GM23338 (cell line): Measurements from ENCODE around the gene DDRGK1. TPM values are rescaled to one million over a fixed set of nuclear protein-coding genes. Genes with fewer than 3 reads are reported as not detected.
A peak's percentile ranks its signal among the peaks of the same experiment; 100 is the strongest.

Experiments
- ATAC-seq: fragments of 200-7000 bp; cut with Tn5 transposase; 3 replicates; pipeline ENCODE4 v1.9.1; 2020
- DNase-seq: peaks from one replicate; pipeline ENCODE4 v3.0.0-alpha.2; 2015; ENCODE audit warnings: low spot score
- H2AFZ ChIP-seq: fragments of 200-600 bp; sonication (generic); 2 replicates; pipeline ENCODE4 v1.8.0; 2016; ENCODE audit warnings: antibody characterized with exemption, mild to moderate bottlenecking, moderate library complexity
- H3F3A ChIP-seq: fragments of 200-600 bp; sonication (generic); replicated peaks from 2 replicates; pipeline ENCODE4 v1.8.0; 2017; ENCODE audit warnings: antibody characterized with exemption, mixed run types, low read depth
- H3K27ac ChIP-seq: fragments of 200-600 bp; sonication (generic); 2 replicates; pipeline ENCODE4 v1.6.1; 2016; ENCODE audit warnings: low read depth
- H3K27me3 ChIP-seq: fragments of 200-600 bp; sonication (generic); 2 replicates; pipeline ENCODE4 v1.8.0; 2016; ENCODE audit warnings: mild to moderate bottlenecking, mixed run types, moderate library complexity; ENCODE audit not compliant: insufficient read depth
- H3K36me3 ChIP-seq: fragments of 200-600 bp; sonication (generic); 2 replicates; pipeline ENCODE4 v1.8.0; 2016; ENCODE audit warnings: mild to moderate bottlenecking; ENCODE audit not compliant: insufficient read depth
- H3K4me1 ChIP-seq: fragments of 200-600 bp; sonication (generic); 2 replicates; pipeline ENCODE4 v1.8.0; 2016; ENCODE audit warnings: mild to moderate bottlenecking, moderate library complexity; ENCODE audit not compliant: insufficient read depth
- H3K4me2 ChIP-seq: fragments of 200-600 bp; sonication (generic); 2 replicates; pipeline ENCODE4 v1.7.1; 2017; ENCODE audit warnings: mixed run types
- H3K4me3 ChIP-seq: fragments of 200-600 bp; sonication (generic); 2 replicates; pipeline ENCODE4 v1.6.1; 2016; ENCODE audit warnings: mixed run types
- H3K79me2 ChIP-seq: fragments of 200-600 bp; sonication (generic); replicated peaks from 2 replicates; pipeline ENCODE4 v1.8.0; 2017; ENCODE audit warnings: mild to moderate bottlenecking; ENCODE audit not compliant: insufficient read depth
- H3K9me2 ChIP-seq: fragments of 200-600 bp; sonication (generic); 2 replicates; pipeline ENCODE4 v1.8.0; 2017; ENCODE audit not compliant: insufficient read depth
- H4K20me1 ChIP-seq: fragments of 200-600 bp; sonication (generic); replicated peaks from 2 replicates; pipeline ENCODE4 v1.8.0; 2017; ENCODE audit warnings: mild to moderate bottlenecking; ENCODE audit not compliant: insufficient read depth
- H3K27ac Mint-ChIP-seq: 2 replicates; pipeline ENCODE4 v1.8.0; 2020; ENCODE audit warnings: inconsistent platforms, mild to moderate bottlenecking, moderate library complexity, mixed read lengths
- H3K27me3 Mint-ChIP-seq: 3 replicates; pipeline ENCODE4 v1.8.0; 2022; ENCODE audit warnings: low read depth, mild to moderate bottlenecking, moderate library complexity, mixed read lengths, inconsistent platforms; ENCODE audit not compliant: insufficient read depth, poor library complexity
- H3K36me3 Mint-ChIP-seq: 3 replicates; pipeline ENCODE4 v1.8.0; 2021; ENCODE audit warnings: low read depth, mild to moderate bottlenecking, inconsistent platforms, moderate library complexity, mixed read lengths
- H3K4me1 Mint-ChIP-seq: 3 replicates; pipeline ENCODE4 v1.8.0; 2020; ENCODE audit warnings: mild to moderate bottlenecking, inconsistent platforms, mixed read lengths
- H3K4me3 Mint-ChIP-seq: 3 replicates; pipeline ENCODE4 v1.8.0; 2021; ENCODE audit warnings: moderate library complexity, mild to moderate bottlenecking, inconsistent platforms, mixed read lengths
- H3K9me3 Mint-ChIP-seq: 3 replicates; pipeline ENCODE4 v1.8.0; 2020; ENCODE audit warnings: moderate library complexity, mild to moderate bottlenecking, inconsistent platforms, mixed read lengths
- CREB1 ChIP-seq: fragments of 250-450 bp; sonication (Bioruptor Pico); IDR thresholded peaks from 2 replicates; pipeline ENCODE4 v1.5.0; 2020; ENCODE audit warnings: low read depth, mild to moderate bottlenecking, moderate library complexity
- ETS1 ChIP-seq: IDR thresholded peaks from 2 replicates; pipeline ENCODE4 v1.6.1; 2016; ENCODE audit warnings: antibody characterized with exemption
- EZH2 ChIP-seq: fragments of 200-600 bp; sonication (generic); IDR thresholded peaks from one replicate; pipeline ENCODE4 v1.8.0; 2017; ENCODE audit warnings: antibody characterized with exemption, mild to moderate bottlenecking, low read depth; ENCODE audit not compliant: unreplicated experiment
- EZH2phosphoT487 ChIP-seq: fragments of 200-600 bp; sonication (generic); IDR thresholded peaks from one replicate; pipeline ENCODE4 v1.8.1; 2018; ENCODE audit warnings: antibody characterized with exemption; ENCODE audit not compliant: unreplicated experiment
- JUNB ChIP-seq: IDR thresholded peaks from one replicate; pipeline ENCODE4 v1.6.1; 2016; ENCODE audit warnings: antibody characterized with exemption; ENCODE audit not compliant: unreplicated experiment
- NANOG ChIP-seq: IDR thresholded peaks from 2 replicates; pipeline ENCODE4 v1.6.1; 2016; ENCODE audit warnings: antibody characterized with exemption, borderline replicate concordance
- POLR2AphosphoS5 ChIP-seq: IDR thresholded peaks from 2 replicates; pipeline ENCODE4 v1.6.1; 2016; ENCODE audit warnings: antibody characterized with exemption, low read depth
- REST ChIP-seq: IDR thresholded peaks from one replicate; pipeline ENCODE4 v1.6.1; 2018; ENCODE audit warnings: antibody characterized with exemption; ENCODE audit not compliant: unreplicated experiment
- STAT1 ChIP-seq: IDR thresholded peaks from one replicate; pipeline ENCODE4 v1.6.1; 2016; ENCODE audit warnings: antibody characterized with exemption; ENCODE audit not compliant: unreplicated experiment
- ZNF114 ChIP-seq: fragments of 250-450 bp; sonication (Bioruptor Pico); IDR thresholded peaks from 2 replicates; pipeline ENCODE4 v1.5.0; 2020; ENCODE audit warnings: mild to moderate bottlenecking, moderate library complexity
- ZNF331 ChIP-seq: fragments of 250-450 bp; sonication (Bioruptor Pico); IDR thresholded peaks from 2 replicates; pipeline ENCODE4 v1.5.0; 2020; ENCODE audit warnings: low read depth, mild to moderate bottlenecking, moderate library complexity
- ZNF462 ChIP-seq: fragments of 250-450 bp; sonication (Bioruptor Pico); IDR thresholded peaks from 2 replicates; pipeline ENCODE4 v1.5.0; 2020; ENCODE audit warnings: mild to moderate bottlenecking, moderate library complexity
- polyA plus RNA-seq: library from polyadenylated mRNA; unstranded; fragments of >200 nt; fragmentation: Nextera tagmentation; extraction: Ambion mirVana; gene quantifications from 2 replicates; pipeline ENCODE4 v1.2.1, GENCODE V29; 2016
- total RNA-seq: library from RNA; depleted of rRNA; stranded (reverse); fragments of >200 nt; shearing (Covaris generic); gene quantifications from 2 replicates; pipeline ENCODE4 v1.2.3, GENCODE V29; 2014
- TF ChIP-seq, protein P1 (sequence below), 2 experiments: fragments of 200-600 bp in 1 of 2; sonication (generic) in 1 of 2; conservative IDR thresholded peaks; 2 replicates each; pipeline versions ENCODE4 v1.5.1 to v1.6.1; 2016 to 2017; ENCODE audit warnings: antibody characterized with exemption in 2 of 2, low read depth in 2 of 2, mild to moderate bottlenecking in 2 of 2, moderate library complexity in 1 of 2

DDRGK1 gene
- total and polyA plus RNA-seq, 2 experiments from 2014 or later = 44.0 to 45.5 TPM

GRCh38 chr20:3166913-3167342 lies 37.6 kb downstream of the DDRGK1 start:
- Mint-ChIP-seq H3K4me1 (peaks cover 39% of the 10 kb centered on the region), H3K9me3 (no peaks in the 10 kb centered on the region), H3K27me3 (peaks cover 24% of the 10 kb centered on the region), H3K36me3 (peaks cover 12% of the 10 kb centered on the region), H3K4me3 (peak overlapping the region; percentile 68; the same call in 2 of the 3 replicates), H3K27ac (no peak overlapping the region)
- Histone ChIP-seq H3K27me3 (peaks cover 5% of the 10 kb centered on the region; the same call in 1 of the 2 replicates), H3K79me2 (no peaks in the 10 kb centered on the region), H4K20me1 (no peaks in the 10 kb centered on the region), H2AFZ (no peak overlapping the region), H3K4me3 (peak overlapping the region; percentile 62; the same call in 1 of the 2 replicates), H3K4me1 (peaks cover 12% of the 10 kb centered on the region), H3K36me3 (no peaks in the 10 kb centered on the region), H3K4me2 (peak overlapping the region; percentile 84), H3K27ac (no peak overlapping the region), H3F3A (peaks cover 13% of the 10 kb centered on the region; the same call in 1 of the 2 replicates), H3K9me2 (no peaks in the 10 kb centered on the region)
- DNase-seq (no peak), ATAC-seq (no peak)
- TF ChIP-seq POLR2AphosphoS5 (no peak), ETS1 (no peak), STAT1 (no peak), EZH2 (no peak), NANOG (no peak), EZH2phosphoT487 (no peak), REST (no peak), JUNB (no peak), CREB1 (CRISPR knock-in tag) (no peak), ZNF462 (no peak), ZNF114 (CRISPR knock-in tag) (no peak), ZNF331 (CRISPR knock-in tag) (no peak)
- TF ChIP-seq, protein P1, sequence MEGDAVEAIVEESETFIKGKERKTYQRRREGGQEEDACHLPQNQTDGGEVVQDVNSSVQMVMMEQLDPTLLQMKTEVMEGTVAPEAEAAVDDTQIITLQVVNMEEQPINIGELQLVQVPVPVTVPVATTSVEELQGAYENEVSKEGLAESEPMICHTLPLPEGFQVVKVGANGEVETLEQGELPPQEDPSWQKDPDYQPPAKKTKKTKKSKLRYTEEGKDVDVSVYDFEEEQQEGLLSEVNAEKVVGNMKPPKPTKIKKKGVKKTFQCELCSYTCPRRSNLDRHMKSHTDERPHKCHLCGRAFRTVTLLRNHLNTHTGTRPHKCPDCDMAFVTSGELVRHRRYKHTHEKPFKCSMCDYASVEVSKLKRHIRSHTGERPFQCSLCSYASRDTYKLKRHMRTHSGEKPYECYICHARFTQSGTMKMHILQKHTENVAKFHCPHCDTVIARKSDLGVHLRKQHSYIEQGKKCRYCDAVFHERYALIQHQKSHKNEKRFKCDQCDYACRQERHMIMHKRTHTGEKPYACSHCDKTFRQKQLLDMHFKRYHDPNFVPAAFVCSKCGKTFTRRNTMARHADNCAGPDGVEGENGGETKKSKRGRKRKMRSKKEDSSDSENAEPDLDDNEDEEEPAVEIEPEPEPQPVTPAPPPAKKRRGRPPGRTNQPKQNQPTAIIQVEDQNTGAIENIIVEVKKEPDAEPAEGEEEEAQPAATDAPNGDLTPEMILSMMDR (conservative IDR thresholded peaks at IDR 0.05; ENCODE audit: low read depth in 2 of 2) = no peak
